NT2/D1 (cell line): ENCODE data around the gene UMODL1.

Experiments
- SUZ12 ChIP-seq: IDR thresholded peaks from 2 replicates; pipeline ENCODE4 v1.6.1; 2011; ENCODE audit not compliant: insufficient read length, insufficient read depth; ENCODE audit errors: extremely low read depth
- YY1 ChIP-seq: IDR thresholded peaks from 2 replicates; pipeline ENCODE4 v1.6.1; 2011; ENCODE audit not compliant: insufficient read length, insufficient read depth
- ZNF274 ChIP-seq: IDR thresholded peaks from 2 replicates; pipeline ENCODE4 v1.6.1; 2011; ENCODE audit warnings: mild to moderate bottlenecking, low read depth, low read length

DNA sequence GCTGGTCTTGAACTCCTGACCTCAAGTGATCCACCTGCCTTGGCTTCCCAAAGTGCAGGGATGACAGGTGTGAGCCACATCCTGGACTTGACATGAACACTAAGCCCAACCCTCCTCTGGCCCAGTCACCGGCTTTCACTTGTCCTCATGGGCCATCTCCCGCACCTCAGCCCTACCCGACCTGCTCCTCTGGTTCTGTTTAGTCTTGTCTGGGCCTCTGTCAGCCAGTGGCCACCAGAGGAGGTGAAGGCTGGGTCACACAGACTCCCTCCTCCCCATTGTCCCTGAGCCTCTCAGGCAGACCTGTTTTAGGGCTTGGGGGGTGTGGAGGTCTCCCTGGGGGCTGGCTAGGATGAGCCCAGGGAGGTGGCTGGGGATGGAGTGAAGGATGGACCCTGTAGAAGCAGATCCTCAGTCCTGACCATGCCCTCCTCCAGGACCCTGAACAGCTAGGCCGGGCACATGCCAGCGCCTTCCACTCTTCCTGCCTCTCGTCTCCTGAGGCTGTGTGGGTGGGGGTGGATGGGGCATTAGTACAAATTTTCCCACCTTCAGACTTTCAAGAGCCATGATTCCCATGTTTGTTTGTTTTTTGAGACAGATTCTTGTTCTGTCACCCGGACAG is 26.1 kb upstream of the UMODL1 start:
- TF ChIP-seq YY1 (no peak), SUZ12 (no peak), ZNF274 (no peak)
